Uterus (tissue), 2 donors: Measurements from ENCODE around the gene RGS9BP.

ENCODE experiments used
- POLR2A ChIP-seq, 2 donors: fragments of 450-650 bp; IDR thresholded peaks; one replicate each; pipeline ENCODE4 v1.6.1; 2016; ENCODE audit warnings: antibody characterized with exemption in 2 of 2, mild to moderate bottlenecking in 1 of 2, moderate library complexity in 1 of 2
- TF ChIP-seq, protein P1 (sequence below), 4 experiments: fragments of 200-600 bp in 2 of 4; fragments of 450-650 bp in 2 of 4; sonication (generic) in 2 of 4; IDR thresholded peaks; one replicate each; pipeline ENCODE4 v1.5.1; 2016 to 2019; ENCODE audit warnings: antibody characterized with exemption in 4 of 4, mild to moderate bottlenecking in 2 of 4, moderate library complexity in 1 of 4

DNA sequence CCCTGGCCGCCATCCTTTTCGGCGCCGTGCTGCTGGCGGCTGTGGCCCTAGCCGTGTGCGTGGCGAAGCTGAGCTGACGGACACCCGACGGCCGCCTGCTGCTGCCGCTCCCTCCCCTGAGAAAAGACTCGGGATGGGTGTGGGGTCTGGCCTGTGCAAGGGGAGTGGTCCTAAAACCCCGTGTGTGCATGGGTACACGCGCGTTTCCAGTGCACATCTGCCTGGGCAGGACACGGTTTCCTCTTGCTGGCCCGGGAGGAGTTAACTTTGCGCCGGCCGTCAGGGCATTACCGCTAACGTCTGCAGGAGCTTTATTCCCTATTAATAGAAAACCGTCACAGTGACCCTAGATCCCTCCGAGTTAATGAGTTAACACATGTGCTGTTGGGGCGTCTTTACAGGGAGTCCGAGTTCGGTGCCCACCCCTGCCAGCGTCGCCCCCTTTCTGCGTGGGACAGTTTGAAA, 1.3 kb downstream of the RGS9BP start:
- TF ChIP-seq, protein P1, sequence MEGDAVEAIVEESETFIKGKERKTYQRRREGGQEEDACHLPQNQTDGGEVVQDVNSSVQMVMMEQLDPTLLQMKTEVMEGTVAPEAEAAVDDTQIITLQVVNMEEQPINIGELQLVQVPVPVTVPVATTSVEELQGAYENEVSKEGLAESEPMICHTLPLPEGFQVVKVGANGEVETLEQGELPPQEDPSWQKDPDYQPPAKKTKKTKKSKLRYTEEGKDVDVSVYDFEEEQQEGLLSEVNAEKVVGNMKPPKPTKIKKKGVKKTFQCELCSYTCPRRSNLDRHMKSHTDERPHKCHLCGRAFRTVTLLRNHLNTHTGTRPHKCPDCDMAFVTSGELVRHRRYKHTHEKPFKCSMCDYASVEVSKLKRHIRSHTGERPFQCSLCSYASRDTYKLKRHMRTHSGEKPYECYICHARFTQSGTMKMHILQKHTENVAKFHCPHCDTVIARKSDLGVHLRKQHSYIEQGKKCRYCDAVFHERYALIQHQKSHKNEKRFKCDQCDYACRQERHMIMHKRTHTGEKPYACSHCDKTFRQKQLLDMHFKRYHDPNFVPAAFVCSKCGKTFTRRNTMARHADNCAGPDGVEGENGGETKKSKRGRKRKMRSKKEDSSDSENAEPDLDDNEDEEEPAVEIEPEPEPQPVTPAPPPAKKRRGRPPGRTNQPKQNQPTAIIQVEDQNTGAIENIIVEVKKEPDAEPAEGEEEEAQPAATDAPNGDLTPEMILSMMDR (IDR thresholded peaks at IDR 0.05), result no peak
- TF ChIP-seq POLR2A (IDR thresholded peaks at IDR 0.05), result no peak
